Parathyroid adenoma (tissue), 2 donors: Measurements from ENCODE around the gene NCAPG.

ENCODE experiments used
- H2AFZ ChIP-seq: fragments of 300-600 bp; sonication (generic); one replicate; pipeline ENCODE4 v1.7.0; 2017; ENCODE audit warnings: antibody characterized with exemption, mild to moderate bottlenecking
- H3K27ac ChIP-seq: fragments of 300-600 bp; sonication (generic); one replicate; pipeline ENCODE4 v1.7.0; 2017
- H3K27me3 ChIP-seq: fragments of 300-600 bp; sonication (generic); one replicate; pipeline ENCODE4 v1.7.0; 2017; ENCODE audit warnings: low read length; ENCODE audit not compliant: control insufficient read depth, insufficient read depth
- H3K36me3 ChIP-seq: fragments of 300-600 bp; sonication (generic); one replicate; pipeline ENCODE4 v1.7.0; 2017; ENCODE audit warnings: low read length; ENCODE audit not compliant: control insufficient read depth, insufficient read depth
- H3K4me1 ChIP-seq: fragments of 300-600 bp; sonication (generic); one replicate; pipeline ENCODE4 v1.7.0; 2017; ENCODE audit warnings: control low read depth
- H3K4me2 ChIP-seq: fragments of 300-600 bp; sonication (generic); one replicate; pipeline ENCODE4 v1.7.0; 2017; ENCODE audit warnings: low read length
- H3K4me3 ChIP-seq: fragments of 300-600 bp; sonication (generic); one replicate; pipeline ENCODE4 v1.7.0; 2017; ENCODE audit warnings: low read depth, low read length
- H3K79me2 ChIP-seq: fragments of 300-600 bp; sonication (generic); one replicate; pipeline ENCODE4 v1.7.0; 2017; ENCODE audit warnings: control low read depth
- H3K9ac ChIP-seq: fragments of 300-600 bp; sonication (generic); one replicate; pipeline ENCODE4 v1.7.0; 2017; ENCODE audit warnings: mild to moderate bottlenecking
- H3K9me3 ChIP-seq: fragments of 300-600 bp; sonication (generic); one replicate; pipeline ENCODE4 v1.7.0; 2017; ENCODE audit warnings: low read length; ENCODE audit not compliant: control insufficient read depth
- CTCF ChIP-seq: fragments of 300-600 bp; sonication (generic); IDR thresholded peaks from one replicate; pipeline ENCODE4 v1.7.0; 2017; ENCODE audit warnings: antibody characterized with exemption, mild to moderate bottlenecking
- donor health status: primary hyperparathyroidism.

Gene NCAPG

GRCh38 chr4:17810260-17811077 is at the start of gene NCAPG, which contains the start of gene DCAF16:
TSS of gene NCAPG (plus strand) at chr4:17810979. CDS start at chr4:17811078, 99 bp downstream.
TSS of gene DCAF16 (minus strand) at chr4:17810757. CDS start at chr4:17804141, 6,616 bp downstream.
- TF ChIP-seq CTCF, result no peak
- Histone ChIP-seq H3K36me3 (no peaks in the 10 kb centered on the region), H3K27me3 (no peaks in the 10 kb centered on the region), H3K4me2 (peak within 1 kb of the TSS; percentile 89), H2AFZ (peak within 1 kb of the TSS; percentile 92), H3K27ac (peak within 1 kb of the TSS; percentile 94), H3K9ac (peak within 1 kb of the TSS; percentile 76), H3K4me3 (peak within 1 kb of the TSS; percentile 87), H3K4me1 (peaks cover 4% of the 10 kb centered on the region), H3K9me3 (no peaks in the 10 kb centered on the region), H3K79me2 (peaks cover 11% of the 10 kb centered on the region)

DNA sequence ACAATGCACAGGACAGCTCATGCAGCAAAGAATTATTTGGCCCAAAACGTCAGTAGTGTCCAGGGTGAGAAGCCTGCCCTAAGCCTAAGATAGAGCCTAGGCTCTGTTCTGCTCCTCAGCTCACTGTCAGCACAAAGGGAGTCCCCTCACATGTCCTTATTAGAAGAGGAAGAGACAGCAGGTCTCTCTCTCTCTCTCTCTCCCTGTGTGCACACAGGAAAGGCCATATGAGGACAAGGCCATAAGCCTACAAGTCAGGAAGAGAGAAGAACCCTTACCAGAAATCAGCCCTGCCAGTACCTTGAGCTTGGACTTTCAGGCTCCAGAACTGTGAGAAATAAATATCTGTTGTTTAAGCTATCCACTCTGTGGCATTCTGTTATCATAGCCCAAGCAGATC is 49.7 kb upstream of the NCAPG start:
- no peak for TF ChIP-seq CTCF
- Histone ChIP-seq H3K4me2 (no peak overlapping the region), H3K36me3 (no peaks in the 10 kb centered on the region), H3K9ac (no peak overlapping the region), H3K27ac (no peak overlapping the region), H3K9me3 (no peaks in the 10 kb centered on the region), H2AFZ (no peak overlapping the region), H3K79me2 (no peaks in the 10 kb centered on the region), H3K27me3 (no peaks in the 10 kb centered on the region), H3K4me3 (no peak overlapping the region), H3K4me1 (no peaks in the 10 kb centered on the region)

DNA sequence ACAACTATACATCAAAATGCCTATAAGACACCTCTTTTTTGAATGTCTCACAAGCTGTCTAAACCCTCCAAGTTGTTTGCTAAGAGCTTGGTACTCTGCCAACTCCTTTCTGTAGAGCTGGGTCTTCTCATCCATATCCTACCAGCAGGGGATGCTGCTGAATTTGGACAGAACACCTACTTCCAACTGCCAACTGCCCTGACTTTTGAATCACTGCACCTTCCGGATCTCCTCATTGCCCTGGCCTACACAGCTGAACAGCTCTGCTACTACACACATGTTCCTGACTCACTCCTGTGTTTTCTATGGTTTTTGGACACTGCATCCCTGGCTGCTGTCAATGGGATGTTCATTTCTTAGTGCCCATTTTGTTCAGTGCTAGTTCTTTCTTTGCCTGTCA is 48.1 kb upstream of the NCAPG start:
- Histone ChIP-seq H3K79me2 (no peaks in the 10 kb centered on the region), H3K9me3 (no peaks in the 10 kb centered on the region), H2AFZ (no peak overlapping the region), H3K4me2 (no peak overlapping the region), H3K27me3 (no peaks in the 10 kb centered on the region), H3K36me3 (no peaks in the 10 kb centered on the region), H3K9ac (no peak overlapping the region), H3K4me1 (no peaks in the 10 kb centered on the region), H3K4me3 (no peak overlapping the region), H3K27ac (no peak overlapping the region)
- no peak for TF ChIP-seq CTCF

DNA sequence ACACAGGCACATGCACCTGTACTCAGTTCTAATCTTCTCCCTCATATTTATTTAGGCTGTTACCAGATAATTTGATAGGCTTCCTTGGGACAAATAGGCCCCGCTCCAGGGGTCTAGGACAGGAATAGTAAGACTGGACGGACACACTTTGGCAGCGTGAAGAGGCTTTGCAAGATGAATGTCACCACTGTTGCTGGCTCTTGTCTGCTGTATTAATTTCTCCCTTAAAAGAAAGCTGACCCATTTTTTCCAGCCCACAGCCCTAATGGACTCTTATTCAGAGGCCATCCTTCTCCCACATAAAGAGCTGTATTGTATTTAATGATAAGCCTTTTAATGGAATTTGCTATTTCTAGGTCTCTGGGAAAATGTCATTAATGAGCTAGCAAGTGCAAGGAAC is 47.4 kb upstream of the NCAPG start:
- H3K4me1 ChIP-seq, result no peaks in the 10 kb centered on the region
- H2AFZ ChIP-seq, result no peak overlapping the region
- no peaks in the 10 kb centered on the region for H3K27me3 ChIP-seq
- no peaks in the 10 kb centered on the region for H3K9me3 ChIP-seq
- no peaks in the 10 kb centered on the region for H3K36me3 ChIP-seq
- TF ChIP-seq CTCF, result no peak
- no peaks in the 10 kb centered on the region for H3K79me2 ChIP-seq
- no peak overlapping the region for H3K4me3 ChIP-seq
- H3K9ac ChIP-seq, result no peak overlapping the region
- H3K27ac ChIP-seq, result no peak overlapping the region
- no peak overlapping the region for H3K4me2 ChIP-seq

GRCh38 chr4:17763931-17764330 is 46.8 kb upstream of the NCAPG start:
- no peaks in the 10 kb centered on the region for H3K79me2 ChIP-seq
- no peaks in the 10 kb centered on the region for H3K9me3 ChIP-seq
- no peaks in the 10 kb centered on the region for H3K4me1 ChIP-seq
- H3K27me3 ChIP-seq, result no peaks in the 10 kb centered on the region
- H3K27ac ChIP-seq, result no peak overlapping the region
- no peak overlapping the region for H3K4me2 ChIP-seq
- no peak overlapping the region for H2AFZ ChIP-seq
- H3K9ac ChIP-seq, result no peak overlapping the region
- H3K4me3 ChIP-seq, result no peak overlapping the region
- TF ChIP-seq CTCF, result no peak
- H3K36me3 ChIP-seq, result no peaks in the 10 kb centered on the region
